Measurements from ENCODE around the gene IL36B.

IL36B gene

DNA sequence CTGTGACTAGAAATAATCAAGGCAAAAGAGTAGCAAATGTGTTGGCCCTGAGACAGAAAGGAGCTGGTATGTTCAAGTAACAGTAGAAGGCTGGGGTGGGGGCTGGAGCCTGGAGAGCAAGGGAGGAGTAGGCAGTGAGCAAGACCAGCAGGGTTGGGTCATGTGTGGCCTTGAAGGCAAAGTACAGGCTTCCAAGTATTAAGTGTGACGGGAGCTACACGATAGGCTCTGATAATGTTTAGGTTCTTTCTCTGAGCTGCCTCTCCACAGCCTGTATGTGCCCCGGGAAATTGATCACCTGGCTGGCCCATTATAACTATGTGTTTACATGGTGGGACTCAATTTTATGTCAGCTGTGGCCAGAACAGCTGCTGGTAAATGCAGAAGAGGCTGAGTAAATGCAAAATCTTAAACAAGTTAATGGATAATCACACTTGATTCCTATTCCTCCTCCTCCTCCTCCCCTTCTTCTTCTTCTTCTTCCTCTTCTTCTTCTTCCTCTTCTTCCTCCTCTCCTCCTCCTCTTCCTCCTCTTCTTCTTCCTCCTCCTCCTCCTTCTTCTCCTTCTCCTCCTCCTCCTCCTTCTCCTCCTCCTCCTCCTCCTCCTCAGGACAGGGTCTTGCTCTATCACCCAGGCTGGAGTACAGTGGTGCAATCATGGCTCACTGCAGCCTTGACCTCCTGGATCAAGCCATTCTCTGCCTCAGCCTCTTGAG is 24.4 kb upstream of the IL36B start:
- 90 to 95% methylated on average over 3 of the region's 3 CpGs for whole genome bisulfite sequencing, 2 experiments

DNA sequence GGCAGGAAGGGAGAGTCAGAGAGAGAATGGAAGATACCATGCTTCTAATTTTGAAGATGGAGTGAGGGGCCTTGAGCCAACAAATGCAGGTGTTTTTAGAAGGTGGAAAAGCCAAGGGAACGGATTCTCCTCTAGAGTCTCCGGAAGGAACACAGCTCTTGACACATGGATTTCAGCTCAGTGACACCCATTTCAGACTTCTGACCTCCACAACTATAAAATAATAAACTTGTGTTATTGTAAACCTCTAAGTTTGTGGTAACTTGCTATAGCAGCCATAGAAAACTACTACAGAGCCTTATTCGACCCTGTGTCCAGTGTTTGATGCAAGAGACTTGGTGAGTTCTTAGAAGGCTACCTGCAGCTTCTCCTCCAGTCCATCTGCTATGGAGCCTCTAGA is 22.9 kb upstream of the IL36B start:
- no peaks in the 10 kb centered on the region for H3K4me1 ChIP-seq (ENCODE audit: control insufficient read depth, insufficient read depth, low read length)
- no peak overlapping the region for H3K27ac ChIP-seq (ENCODE audit: insufficient read depth, low read depth, low read length, poor library complexity, severe bottlenecking)
- no peak overlapping the region for H3K4me3 ChIP-seq (ENCODE audit: insufficient read depth, low read depth, low read length)
- WGBS, 2 experiments, result 89 to 93% methylated on average over 3 of the region's 3 CpGs
- no peaks in the 10 kb centered on the region for H3K27me3 ChIP-seq (ENCODE audit: control insufficient read depth, insufficient read depth, low read length, poor library complexity, severe bottlenecking)
- no peaks in the 10 kb centered on the region for H3K9me3 ChIP-seq (ENCODE audit: control insufficient read depth, low read length)
- H3K36me3 ChIP-seq (ENCODE audit: control insufficient read depth, insufficient read depth, low read length), result no peaks in the 10 kb centered on the region

More for the DNA sequence above, 24.4 kb upstream of the IL36B start:
- H3K4me1 ChIP-seq (ENCODE audit: control insufficient read depth, insufficient read depth, low read length), result no peaks in the 10 kb centered on the region
- no peaks in the 10 kb centered on the region for H3K27me3 ChIP-seq (ENCODE audit: control insufficient read depth, insufficient read depth, low read length, poor library complexity, severe bottlenecking)
- no peaks in the 10 kb centered on the region for H3K36me3 ChIP-seq (ENCODE audit: control insufficient read depth, insufficient read depth, low read length)
- no peak overlapping the region for H3K4me3 ChIP-seq (ENCODE audit: insufficient read depth, low read depth, low read length)
- H3K27ac ChIP-seq (ENCODE audit: insufficient read depth, low read depth, low read length, poor library complexity, severe bottlenecking), result no peak overlapping the region
- H3K9me3 ChIP-seq (ENCODE audit: control insufficient read depth, low read length), result no peaks in the 10 kb centered on the region

DNA sequence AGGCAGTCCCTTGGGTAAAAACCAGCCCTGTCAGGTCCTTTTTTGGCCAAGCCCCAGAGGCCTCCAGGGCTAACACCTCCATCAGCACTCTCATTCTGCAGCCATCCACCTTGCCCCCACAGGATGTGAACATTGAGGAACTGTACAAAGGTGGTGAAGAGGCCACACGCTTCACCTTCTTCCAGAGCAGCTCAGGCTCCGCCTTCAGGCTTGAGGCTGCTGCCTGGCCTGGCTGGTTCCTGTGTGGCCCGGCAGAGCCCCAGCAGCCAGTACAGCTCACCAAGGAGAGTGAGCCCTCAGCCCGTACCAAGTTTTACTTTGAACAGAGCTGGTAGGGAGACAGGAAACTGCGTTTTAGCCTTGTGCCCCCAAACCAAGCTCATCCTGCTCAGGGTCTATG is 22.4 kb upstream of the IL36B start:
- Histone ChIP-seq H3K9me3 (ENCODE audit: control insufficient read depth, low read length) (no peaks in the 10 kb centered on the region), H3K4me1 (ENCODE audit: control insufficient read depth, insufficient read depth, low read length) (no peaks in the 10 kb centered on the region), H3K4me3 (ENCODE audit: insufficient read depth, low read depth, low read length) (no peak overlapping the region), H3K36me3 (ENCODE audit: control insufficient read depth, insufficient read depth, low read length) (no peaks in the 10 kb centered on the region), H3K27ac (ENCODE audit: insufficient read depth, low read depth, low read length, poor library complexity, severe bottlenecking) (no peak overlapping the region), H3K27me3 (ENCODE audit: control insufficient read depth, insufficient read depth, low read length, poor library complexity, severe bottlenecking) (no peaks in the 10 kb centered on the region)
- 90 to 91% methylated on average over 5 of the region's 5 CpGs for WGBS, 2 experiments

DNA sequence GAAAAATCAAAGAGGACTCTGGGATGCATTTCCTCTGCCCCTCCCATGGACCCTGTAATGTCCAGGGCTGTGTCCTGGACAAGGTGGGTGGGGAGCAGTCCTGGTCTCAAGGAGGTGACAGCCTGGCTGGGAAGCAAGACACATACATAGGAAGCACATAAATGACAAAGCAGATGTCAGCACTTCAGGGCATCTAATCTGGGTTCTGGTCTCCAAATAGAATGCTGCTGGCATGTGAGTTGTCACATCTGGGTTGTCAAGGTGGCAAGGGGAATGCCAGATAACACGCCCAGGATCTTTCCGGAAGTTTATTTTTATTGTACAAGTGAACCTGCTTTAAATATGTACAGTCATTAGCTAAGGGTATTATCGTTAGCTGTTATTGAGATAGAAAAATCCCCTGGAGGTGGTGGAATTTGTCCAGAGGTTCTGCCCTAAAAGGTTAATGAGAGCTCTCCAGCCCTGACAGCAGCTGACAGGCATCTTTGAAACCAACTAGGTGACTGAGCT is 20.7 kb upstream of the IL36B start:
- Histone ChIP-seq H3K4me3 (ENCODE audit: insufficient read depth, low read depth, low read length) (no peak overlapping the region), H3K36me3 (ENCODE audit: control insufficient read depth, insufficient read depth, low read length) (no peaks in the 10 kb centered on the region), H3K27ac (ENCODE audit: insufficient read depth, low read depth, low read length, poor library complexity, severe bottlenecking) (no peak overlapping the region), H3K9me3 (ENCODE audit: control insufficient read depth, low read length) (no peaks in the 10 kb centered on the region), H3K27me3 (ENCODE audit: control insufficient read depth, insufficient read depth, low read length, poor library complexity, severe bottlenecking) (no peaks in the 10 kb centered on the region), H3K4me1 (ENCODE audit: control insufficient read depth, insufficient read depth, low read length) (no peaks in the 10 kb centered on the region)
- 89 to 98% methylated on average over 3 of the region's 3 CpGs for WGBS, 2 experiments

DNA sequence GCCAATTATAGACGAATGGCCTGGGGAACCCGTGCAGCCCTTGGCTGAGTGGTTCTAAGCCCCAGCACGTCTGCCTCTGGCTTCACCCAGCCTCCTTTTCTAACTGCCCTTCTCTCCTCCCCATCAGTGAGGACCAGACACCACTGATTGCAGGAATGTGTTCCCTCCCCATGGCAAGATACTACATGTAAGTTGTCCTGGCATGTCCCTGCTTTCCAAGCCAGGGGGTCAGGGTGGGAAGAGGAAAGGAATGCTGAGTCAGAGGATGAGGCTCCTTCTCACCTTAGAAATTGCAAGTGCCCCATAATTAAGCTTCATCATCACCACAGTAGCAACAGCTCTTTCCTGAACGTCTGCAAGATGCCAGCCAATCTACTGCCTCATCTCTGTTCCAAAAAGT is 19.9 kb upstream of the IL36B start:
- no peaks in the 10 kb centered on the region for H3K36me3 ChIP-seq (ENCODE audit: control insufficient read depth, insufficient read depth, low read length)
- WGBS, 2 experiments, result 67 to 77% methylated on average over 4 of the region's 4 CpGs
- no peaks in the 10 kb centered on the region for H3K27me3 ChIP-seq (ENCODE audit: control insufficient read depth, insufficient read depth, low read length, poor library complexity, severe bottlenecking)
- no peak overlapping the region for H3K27ac ChIP-seq (ENCODE audit: insufficient read depth, low read depth, low read length, poor library complexity, severe bottlenecking)
- no peaks in the 10 kb centered on the region for H3K9me3 ChIP-seq (ENCODE audit: control insufficient read depth, low read length)
- no peak overlapping the region for H3K4me3 ChIP-seq (ENCODE audit: insufficient read depth, low read depth, low read length)
- H3K4me1 ChIP-seq (ENCODE audit: control insufficient read depth, insufficient read depth, low read length), result no peaks in the 10 kb centered on the region

DNA sequence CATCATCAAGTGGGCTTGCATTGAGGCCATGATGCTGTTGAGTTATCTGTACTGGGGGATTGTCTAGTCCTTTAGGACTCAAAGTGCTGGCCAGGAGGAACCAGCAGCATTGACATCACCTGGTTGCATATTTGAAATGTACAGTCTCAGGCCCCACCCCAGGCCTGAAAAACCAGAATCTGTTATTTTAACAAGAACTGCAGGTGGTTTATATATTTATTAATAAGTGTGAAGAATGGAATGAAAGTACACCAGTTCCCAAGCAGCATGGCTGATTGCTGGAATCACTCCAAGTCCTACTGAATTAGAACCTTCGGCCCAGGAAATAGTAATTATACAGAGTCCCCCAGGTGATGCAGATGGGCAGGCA is 17.9 kb upstream of the IL36B start:
- 86 to 95% methylated on average over 1 of the region's 1 CpG for WGBS, 2 experiments
- no peaks in the 10 kb centered on the region for H3K27me3 ChIP-seq (ENCODE audit: control insufficient read depth, insufficient read depth, low read length, poor library complexity, severe bottlenecking)

DNA sequence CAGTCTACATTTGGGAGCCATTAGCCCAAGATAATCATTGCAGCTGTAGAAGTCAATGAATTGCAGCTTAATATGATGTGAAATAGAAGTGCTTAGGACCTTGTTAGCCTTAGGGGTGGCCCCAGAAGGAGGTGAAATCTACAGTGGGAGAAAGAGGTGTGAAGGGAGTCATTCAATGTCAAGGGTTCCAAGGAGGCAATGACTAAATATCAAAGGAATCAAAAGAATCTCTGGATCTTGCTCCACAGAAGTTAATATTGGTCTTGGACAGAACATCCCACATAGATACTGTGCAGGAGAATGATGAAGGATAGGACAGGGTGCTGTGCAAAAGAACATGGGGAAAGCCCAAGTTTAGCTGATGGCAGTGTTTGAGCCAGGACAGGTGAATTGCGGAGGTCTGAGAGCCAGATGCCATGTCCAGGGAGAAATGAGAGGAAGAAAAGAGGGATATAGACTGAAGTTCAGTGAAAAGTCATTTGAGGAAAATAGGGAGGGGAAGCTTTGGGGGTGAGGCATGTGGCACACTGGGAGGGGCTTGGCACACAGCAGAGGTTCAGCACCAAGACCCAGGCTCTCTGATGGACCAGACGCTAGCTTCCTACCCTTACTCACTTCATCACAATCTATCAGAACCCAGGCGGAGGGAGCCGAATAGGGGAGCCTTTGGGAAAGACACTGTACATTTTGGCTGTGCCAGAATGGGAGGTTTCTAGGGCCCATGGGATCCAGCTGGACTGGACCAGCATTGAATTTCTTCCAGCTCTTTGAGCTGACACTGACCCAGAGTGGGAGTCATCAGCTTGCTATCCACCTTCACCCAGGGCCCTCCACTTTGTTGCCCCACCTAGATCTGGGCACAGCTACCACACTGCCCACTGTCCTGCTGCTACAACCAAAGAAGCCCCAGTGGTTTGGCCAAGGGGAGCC is 17.3 kb upstream of the IL36B start:
- Histone ChIP-seq H3K27ac (ENCODE audit: insufficient read depth, low read depth, low read length, poor library complexity, severe bottlenecking) (no peak overlapping the region), H3K36me3 (ENCODE audit: control insufficient read depth, insufficient read depth, low read length) (no peaks in the 10 kb centered on the region), H3K4me1 (ENCODE audit: control insufficient read depth, insufficient read depth, low read length) (no peaks in the 10 kb centered on the region), H3K4me3 (ENCODE audit: insufficient read depth, low read depth, low read length) (no peak overlapping the region), H3K9me3 (ENCODE audit: control insufficient read depth, low read length) (no peaks in the 10 kb centered on the region), H3K27me3 (ENCODE audit: control insufficient read depth, insufficient read depth, low read length, poor library complexity, severe bottlenecking) (no peaks in the 10 kb centered on the region)
- WGBS, 2 experiments, result 95 to 96% methylated on average over 4 of the region's 4 CpGs

More for the DNA sequence above, 17.9 kb upstream of the IL36B start:
- Histone ChIP-seq H3K4me3 (ENCODE audit: insufficient read depth, low read depth, low read length) (no peak overlapping the region), H3K36me3 (ENCODE audit: control insufficient read depth, insufficient read depth, low read length) (no peaks in the 10 kb centered on the region), H3K27ac (ENCODE audit: insufficient read depth, low read depth, low read length, poor library complexity, severe bottlenecking) (no peak overlapping the region), H3K4me1 (ENCODE audit: control insufficient read depth, insufficient read depth, low read length) (no peaks in the 10 kb centered on the region), H3K9me3 (ENCODE audit: control insufficient read depth, low read length) (no peaks in the 10 kb centered on the region)

DNA sequence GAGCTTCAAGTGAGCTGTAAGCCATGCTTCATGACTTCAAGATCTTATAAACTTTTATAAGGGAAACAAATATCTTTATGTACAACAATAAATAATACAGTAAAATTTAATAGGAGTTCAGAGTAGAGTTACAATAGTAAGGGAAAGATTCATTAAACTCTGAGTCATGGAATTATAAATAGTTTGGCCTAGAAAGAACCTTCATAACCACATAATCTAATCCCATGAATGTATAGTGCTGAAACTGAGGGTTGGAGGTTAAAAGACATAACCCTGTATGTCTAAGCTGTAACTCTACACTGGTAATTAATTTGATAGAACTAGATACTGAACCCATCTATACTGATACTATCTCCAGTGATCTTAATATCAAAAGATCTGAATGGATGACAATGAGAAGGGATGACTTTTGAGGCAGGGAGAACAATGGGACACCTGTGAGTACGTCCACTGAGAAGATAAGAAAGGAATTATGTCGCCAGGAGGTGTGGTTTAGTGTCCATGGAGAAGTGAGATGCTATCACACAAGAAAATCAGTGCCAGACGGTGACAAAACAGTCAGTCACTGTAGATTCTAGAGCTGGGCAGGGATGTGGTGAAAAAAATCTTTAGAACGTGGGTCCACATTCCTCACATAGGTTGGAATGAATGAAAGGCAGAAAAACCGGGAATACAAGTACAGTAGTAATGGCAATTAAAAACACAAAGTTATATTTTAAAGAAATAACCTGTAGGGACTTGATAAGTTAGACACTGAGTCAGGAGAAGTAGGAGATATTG is 16.2 kb upstream of the IL36B start:
- Histone ChIP-seq H3K4me3 (ENCODE audit: insufficient read depth, low read depth, low read length) (no peak overlapping the region), H3K4me1 (ENCODE audit: control insufficient read depth, insufficient read depth, low read length) (no peaks in the 10 kb centered on the region), H3K27ac (ENCODE audit: insufficient read depth, low read depth, low read length, poor library complexity, severe bottlenecking) (no peak overlapping the region), H3K36me3 (ENCODE audit: control insufficient read depth, insufficient read depth, low read length) (no peaks in the 10 kb centered on the region), H3K9me3 (ENCODE audit: control insufficient read depth, low read length) (no peaks in the 10 kb centered on the region), H3K27me3 (ENCODE audit: control insufficient read depth, insufficient read depth, low read length, poor library complexity, severe bottlenecking) (no peaks in the 10 kb centered on the region)
- 74 to 77% methylated on average over 5 of the region's 5 CpGs for WGBS, 2 experiments

DNA sequence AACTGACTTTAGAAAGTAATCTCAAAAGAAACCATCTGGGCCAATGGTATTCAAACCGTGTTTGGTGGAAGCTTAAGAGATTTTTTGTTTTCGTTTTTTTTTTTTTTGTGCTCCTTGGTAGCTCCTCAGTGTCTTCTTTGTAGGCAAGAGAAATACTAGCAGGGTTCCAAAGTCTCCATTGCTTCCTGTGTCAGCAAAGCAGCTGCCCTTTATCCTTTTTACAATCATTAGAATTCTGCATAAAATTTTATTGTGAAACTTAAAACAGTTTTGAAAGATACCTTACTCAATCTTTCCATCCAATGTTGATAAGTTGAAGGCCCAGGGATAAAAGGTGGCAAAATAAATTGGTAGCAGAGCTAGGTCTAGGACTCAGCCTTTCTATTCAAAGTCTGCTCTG is 15.6 kb upstream of the IL36B start:
- Histone ChIP-seq H3K4me1 (ENCODE audit: control insufficient read depth, insufficient read depth, low read length) (no peaks in the 10 kb centered on the region), H3K27ac (ENCODE audit: insufficient read depth, low read depth, low read length, poor library complexity, severe bottlenecking) (no peak overlapping the region), H3K36me3 (ENCODE audit: control insufficient read depth, insufficient read depth, low read length) (no peaks in the 10 kb centered on the region), H3K27me3 (ENCODE audit: control insufficient read depth, insufficient read depth, low read length, poor library complexity, severe bottlenecking) (no peaks in the 10 kb centered on the region), H3K4me3 (ENCODE audit: insufficient read depth, low read depth, low read length) (no peak overlapping the region), H3K9me3 (ENCODE audit: control insufficient read depth, low read length) (no peaks in the 10 kb centered on the region)
- WGBS, 2 experiments, result 71 to 88% methylated on average over 2 of the region's 2 CpGs

DNA sequence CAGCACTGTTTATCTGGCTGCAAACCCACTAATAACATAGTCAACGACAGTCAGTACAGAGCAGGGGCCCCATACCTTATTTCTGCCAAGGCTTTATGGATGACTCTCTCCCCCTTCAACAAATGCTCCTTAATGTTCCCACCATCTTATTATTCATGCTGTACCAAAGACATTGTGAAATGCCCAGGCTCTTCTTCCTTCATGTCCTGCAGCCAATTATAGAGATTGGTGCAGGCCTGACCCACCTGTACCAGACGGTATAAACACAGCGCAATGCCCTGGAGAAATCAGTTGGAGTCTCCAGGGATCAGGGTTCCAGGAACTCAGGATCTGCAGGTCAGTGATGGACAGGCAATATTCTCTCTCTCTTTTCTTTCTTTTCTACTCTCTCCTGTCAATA is 15.0 kb upstream of the IL36B start, which contains the start of gene IL1F10:
Gene IL1F10, plus strand, starts transcription at position 290 of the 400 bp plus-strand sequence. CDS start 4,769 bp downstream, outside the sequence.
- Histone ChIP-seq H3K4me1 (ENCODE audit: control insufficient read depth, insufficient read depth, low read length) (no peaks in the 10 kb centered on the region), H3K27ac (ENCODE audit: insufficient read depth, low read depth, low read length, poor library complexity, severe bottlenecking) (no peak within 1 kb of the TSS), H3K27me3 (ENCODE audit: control insufficient read depth, insufficient read depth, low read length, poor library complexity, severe bottlenecking) (no peaks in the 10 kb centered on the region), H3K9me3 (ENCODE audit: control insufficient read depth, low read length) (no peaks in the 10 kb centered on the region), H3K4me3 (ENCODE audit: insufficient read depth, low read depth, low read length) (no peak within 1 kb of the TSS), H3K36me3 (ENCODE audit: control insufficient read depth, insufficient read depth, low read length) (no peaks in the 10 kb centered on the region)
- WGBS, 2 experiments, result 91 to 93% methylated on average over 3 of the region's 3 CpGs
